NCI-H345 (cell line): ENCODE data around the gene IFNGR1.
"Not testable (repeated sequence)": the region's sequence is repeated elsewhere in the genome, so short reads cannot be mapped to it uniquely, and the experiment has no call there.

Source experiments
- DNase-seq: peaks from one replicate; lab custom pipeline; 2025; lab: John Stamatoyannopoulos, UW

The IFNGR1 gene

GRCh38 chr6:137213331-137213740 is 5.8 kb downstream of the IFNGR1 start:
- no peak for DNase-seq

GRCh38 chr6:137211910-137212309 is 7.3 kb downstream of the IFNGR1 start:
- DNase-seq = no peak

GRCh38 chr6:137210903-137211302 is 8.3 kb downstream of the IFNGR1 start:
- no peak for DNase-seq

GRCh38 chr6:137208279-137208678 is 10.9 kb downstream of the IFNGR1 start:
- no peak for DNase-seq

GRCh38 chr6:137207457-137207856 is 11.7 kb downstream of the IFNGR1 start:
- DNase-seq = not testable (repeated sequence)

GRCh38 chr6:137206577-137206976 is 12.6 kb downstream of the IFNGR1 start:
- no peak for DNase-seq

- no peak for DNase-seq
Observed at GRCh38 chr6:137203256-137203655, 15.9 kb downstream of the IFNGR1 start.

GRCh38 chr6:137202078-137202477 is 17.1 kb downstream of the IFNGR1 start:
- DNase-seq = no peak

- DNase-seq = no peak
Observed at GRCh38 chr6:137201006-137201405, 18.2 kb downstream of the IFNGR1 start.

- DNase-seq = no peak
Observed at GRCh38 chr6:137200288-137200687, 18.9 kb downstream of the IFNGR1 start.

GRCh38 chr6:137197684-137198645 is 21.2 kb downstream of the IFNGR1 start:
- no peak for DNase-seq

GRCh38 chr6:137193256-137194070 is 25.7 kb downstream of the IFNGR1 start:
- no peak for DNase-seq

GRCh38 chr6:137192821-137193220 is 26.4 kb downstream of the IFNGR1 start:
- no peak for DNase-seq

GRCh38 chr6:137191670-137192069 is 27.5 kb downstream of the IFNGR1 start:
- DNase-seq = no peak

GRCh38 chr6:137191236-137191635 is 27.9 kb downstream of the IFNGR1 start:
- no peak for DNase-seq

GRCh38 chr6:137190583-137191094 is 28.5 kb downstream of the IFNGR1 start:
- no peak for DNase-seq

- no peak for DNase-seq
Observed at GRCh38 chr6:137188855-137189254, 30.3 kb downstream of the IFNGR1 start.

GRCh38 chr6:137185290-137185689 is 33.9 kb downstream of the IFNGR1 start:
- DNase-seq = no peak

GRCh38 chr6:137182654-137183073 is 36.5 kb downstream of the IFNGR1 start:
- no peak for DNase-seq

- no peak for DNase-seq
Observed at GRCh38 chr6:137181891-137182653, 37.1 kb downstream of the IFNGR1 start.

GRCh38 chr6:137177611-137178010 is 41.6 kb downstream of the IFNGR1 start:
- DNase-seq = no peak

- DNase-seq = no peak
Observed at GRCh38 chr6:137176729-137177128, 42.5 kb downstream of the IFNGR1 start.
